C4-2B (cell line): ENCODE results near the gene CFAP46.

Experiments used
- H3K27ac ChIP-seq: fragments of 450-650 bp; 2 replicates; pipeline ENCODE4 v1.5.1; 2017
- ZFX ChIP-seq: fragments of 450-650 bp; IDR thresholded peaks from 2 replicates; pipeline ENCODE4 v1.6.1; 2017
- TF ChIP-seq, protein P1 (sequence below): fragments of 450-650 bp; conservative IDR thresholded peaks from 2 replicates; pipeline ENCODE4 v1.5.1; 2017; ENCODE audit warnings: mild to moderate bottlenecking

The CFAP46 gene

DNA sequence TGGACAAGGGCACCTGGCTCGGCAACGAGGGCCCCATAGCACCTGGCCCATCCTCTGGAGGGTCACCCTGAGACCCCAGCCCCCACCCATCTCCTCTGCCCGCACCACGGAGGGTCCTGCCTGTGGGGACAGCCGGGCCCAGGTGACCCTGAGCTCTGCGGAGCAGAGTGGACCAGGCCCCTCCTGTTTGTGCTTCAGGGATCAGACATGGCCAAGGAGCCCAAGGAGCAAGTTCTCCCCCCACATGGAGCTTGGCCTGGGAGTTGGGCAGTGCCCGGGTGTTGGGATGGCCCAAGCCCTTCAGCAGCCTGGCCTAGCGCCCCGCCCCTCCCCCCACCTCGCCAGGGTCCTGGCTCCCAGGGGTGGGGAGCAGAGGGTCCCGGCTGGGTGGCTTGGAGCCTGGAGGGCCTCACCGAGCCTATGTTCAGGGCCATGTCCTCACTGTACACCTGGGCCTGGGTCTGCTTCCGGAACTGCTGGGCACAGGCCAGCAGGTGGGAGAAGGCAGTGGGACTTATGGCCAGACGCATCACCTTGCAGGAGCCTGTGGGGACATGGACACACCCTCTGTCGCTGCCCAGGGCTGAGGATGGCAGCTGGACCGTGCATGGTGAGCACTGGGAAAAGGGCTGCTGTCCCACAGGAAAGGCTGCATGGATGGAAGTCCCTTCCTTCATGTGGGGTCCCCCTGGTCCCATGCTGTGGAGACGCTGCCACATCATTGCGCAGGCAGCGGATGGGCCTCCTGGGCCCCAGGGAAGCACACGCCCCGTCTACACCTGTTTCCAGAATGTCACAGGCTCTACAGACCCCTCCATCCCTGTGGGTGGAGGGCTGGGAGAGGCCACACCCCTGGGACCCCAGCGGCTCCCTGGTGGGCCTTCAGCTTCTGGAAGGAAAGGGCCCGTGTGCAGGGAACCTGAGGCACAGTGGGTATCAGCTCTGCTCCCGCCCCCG lies 107.2 kb downstream of the CFAP46 start:
- TF ChIP-seq ZFX, result no peak
- TF ChIP-seq, protein P1, sequence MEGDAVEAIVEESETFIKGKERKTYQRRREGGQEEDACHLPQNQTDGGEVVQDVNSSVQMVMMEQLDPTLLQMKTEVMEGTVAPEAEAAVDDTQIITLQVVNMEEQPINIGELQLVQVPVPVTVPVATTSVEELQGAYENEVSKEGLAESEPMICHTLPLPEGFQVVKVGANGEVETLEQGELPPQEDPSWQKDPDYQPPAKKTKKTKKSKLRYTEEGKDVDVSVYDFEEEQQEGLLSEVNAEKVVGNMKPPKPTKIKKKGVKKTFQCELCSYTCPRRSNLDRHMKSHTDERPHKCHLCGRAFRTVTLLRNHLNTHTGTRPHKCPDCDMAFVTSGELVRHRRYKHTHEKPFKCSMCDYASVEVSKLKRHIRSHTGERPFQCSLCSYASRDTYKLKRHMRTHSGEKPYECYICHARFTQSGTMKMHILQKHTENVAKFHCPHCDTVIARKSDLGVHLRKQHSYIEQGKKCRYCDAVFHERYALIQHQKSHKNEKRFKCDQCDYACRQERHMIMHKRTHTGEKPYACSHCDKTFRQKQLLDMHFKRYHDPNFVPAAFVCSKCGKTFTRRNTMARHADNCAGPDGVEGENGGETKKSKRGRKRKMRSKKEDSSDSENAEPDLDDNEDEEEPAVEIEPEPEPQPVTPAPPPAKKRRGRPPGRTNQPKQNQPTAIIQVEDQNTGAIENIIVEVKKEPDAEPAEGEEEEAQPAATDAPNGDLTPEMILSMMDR, result no peak
- no peak overlapping the region for H3K27ac ChIP-seq

DNA sequence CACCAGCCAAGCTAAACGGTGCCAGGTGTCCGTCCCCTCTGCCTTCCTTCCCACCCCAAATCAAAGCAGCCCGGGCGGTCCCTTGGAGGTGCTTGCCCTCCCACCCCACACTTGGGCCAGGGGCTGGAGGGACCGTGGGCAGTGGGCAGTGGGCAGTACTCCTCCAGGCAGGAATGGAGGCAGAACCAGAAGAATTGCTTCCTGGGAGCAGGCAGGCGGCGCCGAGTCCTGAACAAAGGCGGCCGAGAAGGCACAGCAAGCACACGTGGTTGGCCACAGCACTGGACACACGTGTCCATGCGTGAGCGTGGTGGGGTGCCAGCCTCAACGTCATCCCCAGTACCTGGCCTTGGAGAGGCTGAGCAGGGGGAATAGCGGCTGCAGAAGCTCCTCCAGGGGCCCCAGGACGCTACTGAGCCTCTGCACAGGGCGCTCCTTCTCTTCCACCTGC lies 108.0 kb downstream of the CFAP46 start:
- TF ChIP-seq ZFX, result no peak
- TF ChIP-seq, protein P1, result no peak
- H3K27ac ChIP-seq, result no peak overlapping the region

DNA sequence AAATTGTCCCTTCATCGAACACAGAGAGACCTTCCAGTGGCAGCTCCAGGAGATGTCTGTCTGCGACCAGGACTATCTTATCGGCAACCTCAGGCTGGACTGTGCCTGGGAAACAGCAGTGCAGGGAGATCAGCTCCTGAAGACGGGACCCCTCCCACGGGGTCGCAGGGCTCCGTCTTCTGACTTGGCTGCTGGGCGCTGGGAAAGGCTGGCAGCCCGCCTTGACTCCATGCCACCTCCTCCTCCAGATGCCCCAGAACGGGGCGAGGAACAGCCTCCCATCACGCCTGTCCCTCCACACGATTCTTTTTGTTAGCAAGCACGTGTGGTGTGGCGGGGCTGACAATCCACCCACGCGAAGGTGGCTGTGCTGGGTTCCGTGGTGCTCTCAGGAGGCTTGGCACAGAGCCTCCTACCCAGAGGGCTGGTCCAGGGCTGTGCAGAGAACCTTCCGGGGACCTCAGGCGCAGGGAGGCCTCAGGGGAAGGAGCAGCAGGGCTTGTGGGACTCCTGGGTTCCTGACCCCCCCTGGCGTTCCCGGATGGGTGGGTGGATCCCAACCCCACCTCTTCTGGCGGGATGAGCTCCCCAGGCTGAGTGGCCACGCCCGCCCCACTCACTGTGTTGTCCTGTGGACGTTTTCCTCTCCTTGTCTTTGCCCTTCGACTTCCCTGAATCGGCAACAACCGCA lies 108.8 kb downstream of the CFAP46 start:
- no peak for TF ChIP-seq ZFX
- TF ChIP-seq, protein P1, result no peak
- H3K27ac ChIP-seq, result no peak overlapping the region

DNA sequence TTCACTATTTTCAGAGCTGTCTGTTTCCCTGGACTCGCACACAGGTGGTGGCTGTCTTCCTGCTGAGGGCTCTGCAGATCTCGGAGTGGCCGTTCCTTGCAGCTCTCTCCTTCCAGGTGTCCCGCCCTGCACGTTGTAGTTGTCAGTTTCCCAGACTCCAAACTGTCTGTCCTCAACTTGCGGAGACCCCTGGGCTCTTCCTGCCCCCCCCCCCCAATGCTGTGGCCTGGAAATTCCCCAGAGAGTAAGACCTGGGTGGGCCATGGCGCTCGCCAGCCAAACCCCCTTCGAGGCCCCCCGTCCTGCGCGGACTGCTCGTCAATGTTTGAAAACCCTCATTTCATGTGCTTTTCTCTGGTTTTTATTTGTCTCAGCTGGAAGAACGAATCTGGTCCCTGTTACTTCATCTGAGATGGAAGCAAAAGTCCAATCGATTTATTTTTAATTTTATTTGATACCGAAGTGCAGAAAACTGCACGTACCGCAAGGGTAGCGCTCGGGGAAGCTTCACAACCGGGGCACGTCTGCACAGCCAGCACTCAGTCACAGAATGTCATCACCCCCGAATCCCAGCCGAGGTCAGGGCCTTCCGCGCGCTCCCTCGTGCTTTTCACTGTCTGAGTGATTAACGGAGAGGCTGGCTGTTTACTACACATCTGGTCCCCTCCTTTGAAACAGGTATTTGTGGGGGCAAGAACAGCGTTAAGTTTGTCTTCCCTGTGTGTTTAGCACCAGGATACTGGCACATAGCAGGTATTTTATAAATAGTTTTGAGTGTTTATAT lies 110.0 kb downstream of the CFAP46 start:
- TF ChIP-seq, protein P1, result no peak
- TF ChIP-seq ZFX, result no peak
- no peak overlapping the region for H3K27ac ChIP-seq

DNA sequence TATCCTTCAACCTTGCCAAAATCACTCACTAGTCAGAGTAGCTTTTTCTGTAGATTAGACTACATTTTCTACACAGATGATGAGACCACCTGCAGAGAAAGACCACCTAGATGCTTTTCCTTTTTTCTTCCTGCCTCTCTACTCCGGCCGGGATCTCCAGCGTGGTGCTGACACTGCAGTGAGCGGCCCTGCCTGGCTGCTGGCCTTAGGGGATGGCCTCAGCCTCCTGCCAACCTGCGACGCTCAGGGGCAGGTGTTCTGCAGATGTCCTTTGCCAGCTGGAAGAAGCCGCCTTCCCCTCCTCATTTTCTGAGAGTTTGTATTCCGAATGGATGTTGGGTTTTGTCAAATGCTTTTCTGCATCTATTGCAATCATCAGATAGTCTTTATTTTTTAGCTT lies 113.0 kb downstream of the CFAP46 start:
- no peak overlapping the region for H3K27ac ChIP-seq
- TF ChIP-seq, protein P1, result no peak
- TF ChIP-seq ZFX, result no peak

DNA sequence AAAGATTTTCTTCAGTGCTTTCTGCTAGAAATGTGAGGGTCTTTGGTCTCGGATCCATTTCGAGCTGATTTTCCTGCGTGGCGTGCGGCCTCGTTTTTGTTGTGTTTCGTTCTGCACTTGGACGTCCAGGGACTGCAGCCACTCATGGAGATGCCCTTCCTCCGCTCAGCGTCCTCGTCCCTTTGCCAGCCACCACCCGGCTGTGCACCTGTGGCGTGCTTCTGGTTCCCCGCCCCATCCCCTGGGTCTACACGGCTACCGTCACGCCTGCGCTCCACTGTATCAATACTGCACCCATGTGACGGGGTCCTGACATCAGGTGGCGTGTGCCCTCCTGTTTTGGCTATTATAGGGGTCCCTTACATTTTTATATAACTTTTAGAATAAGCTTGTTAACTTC lies 113.7 kb downstream of the CFAP46 start:
- TF ChIP-seq, protein P1, result no peak
- no peak for TF ChIP-seq ZFX
- H3K27ac ChIP-seq, result no peak overlapping the region
